ENCODE measurements around the gene CTNNA2.

The CTNNA2 gene

DNA sequence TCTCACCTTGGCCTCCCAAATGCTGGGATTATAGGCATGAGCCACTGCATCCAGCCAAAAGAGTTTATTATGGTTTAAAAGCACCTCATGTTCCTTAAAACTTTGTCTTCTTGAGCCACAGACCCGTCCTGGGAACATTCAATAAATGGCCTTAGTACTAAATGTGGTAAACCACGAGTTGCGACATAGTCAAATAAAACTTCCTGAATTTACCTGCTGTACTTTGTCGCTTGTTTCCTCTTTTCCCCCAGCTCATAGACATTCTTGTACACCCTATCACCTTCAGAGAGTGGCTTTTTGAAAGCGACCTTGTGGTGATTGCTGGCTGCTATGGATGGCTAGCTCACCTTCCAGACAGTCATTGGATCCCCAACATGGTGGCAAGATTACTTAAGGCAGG lies 481.3 kb downstream of the CTNNA2 start:
- H3K4me1 ChIP-seq (ENCODE audit: insufficient read depth, low read length) = peaks cover 37% of the 10 kb centered on the region
- peak overlapping the region; percentile 71 for H3K27ac ChIP-seq (ENCODE audit: low read length)
- DNase-seq (no peak), ATAC-seq (ENCODE audit: insufficient read depth, low read depth) (no peak)
- no peak overlapping the region for H3K9ac ChIP-seq (ENCODE audit: low read depth, low read length)
- no peaks in the 10 kb centered on the region for H3K36me3 ChIP-seq (ENCODE audit: insufficient read depth, low read length)
- no peaks in the 10 kb centered on the region for H3K79me2 ChIP-seq (ENCODE audit: insufficient read depth, low read length)
- H2AFZ ChIP-seq (ENCODE audit: low read depth, low read length) = no peak overlapping the region
- TF ChIP-seq, protein P1, sequence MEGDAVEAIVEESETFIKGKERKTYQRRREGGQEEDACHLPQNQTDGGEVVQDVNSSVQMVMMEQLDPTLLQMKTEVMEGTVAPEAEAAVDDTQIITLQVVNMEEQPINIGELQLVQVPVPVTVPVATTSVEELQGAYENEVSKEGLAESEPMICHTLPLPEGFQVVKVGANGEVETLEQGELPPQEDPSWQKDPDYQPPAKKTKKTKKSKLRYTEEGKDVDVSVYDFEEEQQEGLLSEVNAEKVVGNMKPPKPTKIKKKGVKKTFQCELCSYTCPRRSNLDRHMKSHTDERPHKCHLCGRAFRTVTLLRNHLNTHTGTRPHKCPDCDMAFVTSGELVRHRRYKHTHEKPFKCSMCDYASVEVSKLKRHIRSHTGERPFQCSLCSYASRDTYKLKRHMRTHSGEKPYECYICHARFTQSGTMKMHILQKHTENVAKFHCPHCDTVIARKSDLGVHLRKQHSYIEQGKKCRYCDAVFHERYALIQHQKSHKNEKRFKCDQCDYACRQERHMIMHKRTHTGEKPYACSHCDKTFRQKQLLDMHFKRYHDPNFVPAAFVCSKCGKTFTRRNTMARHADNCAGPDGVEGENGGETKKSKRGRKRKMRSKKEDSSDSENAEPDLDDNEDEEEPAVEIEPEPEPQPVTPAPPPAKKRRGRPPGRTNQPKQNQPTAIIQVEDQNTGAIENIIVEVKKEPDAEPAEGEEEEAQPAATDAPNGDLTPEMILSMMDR (IDR thresholded peaks at IDR 0.05; ENCODE audit: borderline replicate concordance, extremely low read depth, low read length, poor library complexity, severe bottlenecking) = no peak
- no peak for TF ChIP-seq EZH2 (IDR thresholded peaks at IDR 0.05; ENCODE audit: borderline replicate concordance, low read depth, low read length, severe bottlenecking)
- H3K4me3 ChIP-seq (ENCODE audit: low read depth in 1 of 2, low read length in 2 of 2) = no peak overlapping the region
- H3K4me2 ChIP-seq (ENCODE audit: insufficient read depth, low read length) = no peak overlapping the region
- H3K27me3 ChIP-seq (ENCODE audit: insufficient read depth, low read length, poor library complexity) = no peaks in the 10 kb centered on the region
- no peaks in the 10 kb centered on the region for H4K20me1 ChIP-seq (ENCODE audit: insufficient read depth, low read length)
- no peaks in the 10 kb centered on the region for H3K9me3 ChIP-seq (ENCODE audit: insufficient read depth, low read length, severe bottlenecking)

DNA sequence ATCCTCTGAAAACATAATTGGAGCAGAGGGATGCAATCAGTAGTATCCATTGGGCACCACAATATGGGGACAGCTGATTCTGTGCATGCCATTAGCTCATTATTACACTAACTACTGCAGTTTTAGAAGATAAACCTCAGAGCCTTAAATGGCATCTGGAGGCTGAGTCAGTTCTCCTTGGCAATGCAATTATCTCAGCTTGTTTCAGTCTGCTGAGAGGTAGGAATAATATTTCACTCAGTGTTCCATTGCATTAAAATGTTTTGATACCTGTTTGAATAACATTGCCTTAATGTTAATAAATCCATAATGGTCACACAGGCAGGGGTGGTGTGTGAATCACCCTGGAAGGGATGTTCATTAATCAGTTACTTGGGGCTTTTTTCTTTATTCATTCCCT lies 482.1 kb downstream of the CTNNA2 start:
- Histone ChIP-seq H2AFZ (ENCODE audit: low read depth, low read length) (no peak overlapping the region), H3K9me3 (ENCODE audit: insufficient read depth, low read length, severe bottlenecking) (no peaks in the 10 kb centered on the region), H3K4me3 (ENCODE audit: low read depth in 1 of 2, low read length in 2 of 2) (no peak overlapping the region), H3K4me2 (ENCODE audit: insufficient read depth, low read length) (no peak overlapping the region), H4K20me1 (ENCODE audit: insufficient read depth, low read length) (no peaks in the 10 kb centered on the region), H3K9ac (ENCODE audit: low read depth, low read length) (no peak overlapping the region), H3K4me1 (ENCODE audit: insufficient read depth, low read length) (peaks cover 37% of the 10 kb centered on the region), H3K27me3 (ENCODE audit: insufficient read depth, low read length, poor library complexity) (no peaks in the 10 kb centered on the region), H3K27ac (ENCODE audit: low read length) (no peak overlapping the region), H3K79me2 (ENCODE audit: insufficient read depth, low read length) (no peaks in the 10 kb centered on the region), H3K36me3 (ENCODE audit: insufficient read depth, low read length) (no peaks in the 10 kb centered on the region)
- TF ChIP-seq EZH2 (IDR thresholded peaks at IDR 0.05; ENCODE audit: borderline replicate concordance, low read depth, low read length, severe bottlenecking) = no peak
- TF ChIP-seq, protein P1 (IDR thresholded peaks at IDR 0.05; ENCODE audit: borderline replicate concordance, extremely low read depth, low read length, poor library complexity, severe bottlenecking) = no peak
- ATAC-seq (ENCODE audit: insufficient read depth, low read depth) (no peak), DNase-seq (no peak)

GRCh38 chr2:79996709-79997108 lies 483.9 kb downstream of the CTNNA2 start:
- Histone ChIP-seq H2AFZ (ENCODE audit: low read depth, low read length) (no peak overlapping the region), H3K4me3 (ENCODE audit: low read depth in 1 of 2, low read length in 2 of 2) (no peak overlapping the region), H3K27me3 (ENCODE audit: insufficient read depth, low read length, poor library complexity) (no peaks in the 10 kb centered on the region), H3K79me2 (ENCODE audit: insufficient read depth, low read length) (no peaks in the 10 kb centered on the region), H3K36me3 (ENCODE audit: insufficient read depth, low read length) (no peaks in the 10 kb centered on the region), H3K4me1 (ENCODE audit: insufficient read depth, low read length) (peaks cover 33% of the 10 kb centered on the region), H3K4me2 (ENCODE audit: insufficient read depth, low read length) (no peak overlapping the region), H3K9me3 (ENCODE audit: insufficient read depth, low read length, severe bottlenecking) (no peaks in the 10 kb centered on the region), H3K9ac (ENCODE audit: low read depth, low read length) (no peak overlapping the region), H3K27ac (ENCODE audit: low read length) (no peak overlapping the region), H4K20me1 (ENCODE audit: insufficient read depth, low read length) (no peaks in the 10 kb centered on the region)
- TF ChIP-seq, protein P1 (IDR thresholded peaks at IDR 0.05; ENCODE audit: borderline replicate concordance, extremely low read depth, low read length, poor library complexity, severe bottlenecking) = no peak
- no peak for TF ChIP-seq EZH2 (IDR thresholded peaks at IDR 0.05; ENCODE audit: borderline replicate concordance, low read depth, low read length, severe bottlenecking)
- ATAC-seq (ENCODE audit: insufficient read depth, low read depth) (no peak), DNase-seq (no peak)

GRCh38 chr2:80001701-80002101 lies 488.9 kb downstream of the CTNNA2 start:
- no peak for TF ChIP-seq EZH2 (IDR thresholded peaks at IDR 0.05; ENCODE audit: borderline replicate concordance, low read depth, low read length, severe bottlenecking)
- TF ChIP-seq, protein P1 (IDR thresholded peaks at IDR 0.05; ENCODE audit: borderline replicate concordance, extremely low read depth, low read length, poor library complexity, severe bottlenecking) = no peak
- Histone ChIP-seq H2AFZ (ENCODE audit: low read depth, low read length) (no peak overlapping the region), H3K9me3 (ENCODE audit: insufficient read depth, low read length, severe bottlenecking) (no peaks in the 10 kb centered on the region), H3K79me2 (ENCODE audit: insufficient read depth, low read length) (no peaks in the 10 kb centered on the region), H4K20me1 (ENCODE audit: insufficient read depth, low read length) (no peaks in the 10 kb centered on the region), H3K4me3 (ENCODE audit: low read depth in 1 of 2, low read length in 2 of 2) (no peak overlapping the region), H3K4me2 (ENCODE audit: insufficient read depth, low read length) (no peak overlapping the region), H3K27ac (ENCODE audit: low read length) (no peak overlapping the region), H3K4me1 (ENCODE audit: insufficient read depth, low read length) (no peaks in the 10 kb centered on the region), H3K9ac (ENCODE audit: low read depth, low read length) (no peak overlapping the region), H3K27me3 (ENCODE audit: insufficient read depth, low read length, poor library complexity) (peaks cover 3% of the 10 kb centered on the region), H3K36me3 (ENCODE audit: insufficient read depth, low read length) (no peaks in the 10 kb centered on the region)
- ATAC-seq (ENCODE audit: insufficient read depth, low read depth) (no peak), DNase-seq (no peak)
